ENCODE results near the gene SDK2.
A peak's percentile ranks its signal among the peaks of the same experiment; 100 is the strongest.
"Not testable (repeated sequence)": the region's sequence is repeated elsewhere in the genome, so short reads cannot be mapped to it uniquely, and the experiment has no call there.

The SDK2 gene

GRCh38 chr17:73348018-73348828, 296.0 kb downstream of the SDK2 start:
- no peak for DNase-seq (ENCODE audit: low spot score)

- no peak for DNase-seq (ENCODE audit: low spot score)
These were observed 296.9 kb downstream of the SDK2 start for GRCh38 chr17:73347351-73347750.

GRCh38 chr17:73346501-73347162, 297.6 kb downstream of the SDK2 start:
- peak; percentile 73 for DNase-seq (ENCODE audit: low spot score)

- no peak for DNase-seq (ENCODE audit: low spot score)
These were observed 300.3 kb downstream of the SDK2 start for GRCh38 chr17:73343739-73344454.

- peak; percentile 99 for DNase-seq (ENCODE audit: low spot score)
These were observed 301.0 kb downstream of the SDK2 start for GRCh38 chr17:73343168-73343634.

GRCh38 chr17:73342541-73343167, 301.6 kb downstream of the SDK2 start:
- peak; percentile 56 for DNase-seq (ENCODE audit: low spot score)

GRCh38 chr17:73342050-73342522, 302.2 kb downstream of the SDK2 start:
- peak; percentile 61 for DNase-seq (ENCODE audit: low spot score)

GRCh38 chr17:73341350-73342049, 302.7 kb downstream of the SDK2 start:
- no peak for DNase-seq (ENCODE audit: low spot score)

GRCh38 chr17:73340093-73340596, 304.1 kb downstream of the SDK2 start:
- no peak for DNase-seq (ENCODE audit: low spot score)

- DNase-seq (ENCODE audit: low spot score): no peak
These were observed 305.6 kb downstream of the SDK2 start for GRCh38 chr17:73338566-73339197.

- no peak for DNase-seq (ENCODE audit: low spot score)
These were observed 306.2 kb downstream of the SDK2 start for GRCh38 chr17:73338050-73338521.

- no peak for DNase-seq (ENCODE audit: low spot score)
These were observed 306.9 kb downstream of the SDK2 start for GRCh38 chr17:73337330-73337710.

- no peak for DNase-seq (ENCODE audit: low spot score)
These were observed 307.6 kb downstream of the SDK2 start for GRCh38 chr17:73336408-73337329.

GRCh38 chr17:73335591-73336407, 308.4 kb downstream of the SDK2 start:
- DNase-seq (ENCODE audit: low spot score): no peak

- no peak for DNase-seq (ENCODE audit: low spot score)
These were observed 309.3 kb downstream of the SDK2 start for GRCh38 chr17:73334771-73335513.

- DNase-seq (ENCODE audit: low spot score): not testable (repeated sequence)
These were observed 310.8 kb downstream of the SDK2 start for GRCh38 chr17:73333445-73333844.

GRCh38 chr17:73331060-73331459, 313.2 kb downstream of the SDK2 start:
- no peak for DNase-seq (ENCODE audit: low spot score)

Measured in SK-N-DZ (cell line).